Upper lobe of left lung (tissue), 6 donors: ENCODE results near the gene FSD1. TPM values are rescaled to one million over a fixed set of nuclear protein-coding genes. Genes with fewer than 3 reads are reported as not detected.

Experiments used
- ATAC-seq, 2 donors: fragments of 200-7000 bp; cut with Tn5 transposase; one replicate each; pipeline ENCODE4 v1.9.1; 2022; ENCODE audit warnings: mild to moderate bottlenecking in 2 of 2, moderate library complexity in 2 of 2; ENCODE audit not compliant: low FRiP score in 2 of 2
- DNase-seq, 2 donors: peaks; one replicate each; pipeline ENCODE4 v3.0.0-alpha.2; 2019 to 2020
- H3K27ac ChIP-seq, 4 donors: fragments of 200-600 bp; sonication (generic); one replicate each; pipeline ENCODE4 v1.5.1; 2016 to 2019
- H3K27me3 ChIP-seq, 4 donors: fragments of 200-600 bp; sonication (generic); one replicate each; pipeline ENCODE4 v1.5.1; 2017 to 2019
- H3K36me3 ChIP-seq, 4 donors: fragments of 200-600 bp; sonication (generic); one replicate each; pipeline ENCODE4 v1.5.1; 2016 to 2019
- H3K4me1 ChIP-seq, 4 donors: fragments of 200-600 bp; sonication (generic); one replicate each; pipeline ENCODE4 v1.5.1; 2018 to 2019
- H3K4me3 ChIP-seq, 4 donors: fragments of 200-600 bp; sonication (generic); one replicate each; pipeline ENCODE4 v1.5.1; 2017 to 2019; ENCODE audit warnings: mild to moderate bottlenecking in 2 of 4, moderate library complexity in 1 of 4
- H3K9me3 ChIP-seq, 4 donors: fragments of 200-600 bp; sonication (generic); one replicate each; pipeline ENCODE4 v1.5.1; 2018 to 2019
- CTCF ChIP-seq, 6 experiments: fragments of 450-650 bp in 4 of 6; fragments of 200-600 bp in 2 of 6; sonication (generic) in 2 of 6; IDR thresholded peaks; one replicate each; pipeline ENCODE4 v1.5.1; 2016 to 2019; ENCODE audit warnings: antibody characterized with exemption in 6 of 6
- EP300 ChIP-seq, 4 donors: sonication (generic); formaldehyde crosslinking; IDR thresholded peaks; one replicate each; pipeline ENCODE4 v1.5.1; 2017; ENCODE audit warnings: antibody characterized with exemption in 4 of 4, control low read depth in 2 of 4
- POLR2A ChIP-seq, 4 donors: fragments of 450-650 bp; IDR thresholded peaks; one replicate each; pipeline ENCODE4 v1.5.1; 2016 to 2017; ENCODE audit warnings: antibody characterized with exemption in 4 of 4, mild to moderate bottlenecking in 2 of 4
- POLR2AphosphoS5 ChIP-seq, 2 donors: sonication (generic); formaldehyde crosslinking; IDR thresholded peaks; one replicate each; pipeline ENCODE4 v1.5.1; 2017; ENCODE audit warnings: antibody characterized with exemption in 2 of 2
- WGBS, 2 donors: methylation state at CpG; one replicate each; pipeline ENCODE4 v1.1.5; 2017 to 2018; 5-methylcytosine and 5-hydroxymethylcytosine counted together
- total RNA-seq, 6 donors: library from RNA; depleted of rRNA in 4 of 6; stranded (reverse); fragments of >200 nt in 4 of 6; gene quantifications; one replicate each; pipeline versions ENCODE4 v1.1.0 to v1.2.1, GENCODE V29; 2016 to 2021
- donor health status: DM: no; HTN: no; CAD: no; lungs with moderate emphysema.
- donor health status: DM: no; HTN: yes; CAD: no; lungs with severe emphysema.

The FSD1 gene
- total RNA-seq, 6 donors from 2014 or later: 0.54 to 2.1 (median 0.82) TPM

DNA sequence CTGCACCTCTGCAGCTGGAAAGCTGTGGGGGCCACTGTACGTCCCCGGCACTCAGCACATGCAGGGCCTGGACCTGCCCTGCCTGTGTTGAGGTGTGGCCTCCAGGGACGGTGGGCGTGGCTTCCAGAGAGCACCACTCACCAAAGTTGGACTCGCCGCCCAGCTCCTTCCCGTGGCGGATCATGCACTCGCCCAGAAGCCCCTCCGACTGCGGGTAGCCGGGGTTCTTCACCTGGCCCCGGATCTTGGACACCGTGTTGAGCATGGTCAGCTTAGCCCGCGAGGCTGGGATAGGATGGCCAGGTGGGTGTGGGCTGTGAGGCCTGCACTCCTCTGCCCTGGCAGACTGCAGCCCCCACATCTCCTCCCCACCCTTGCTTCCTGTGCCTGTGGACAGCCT, 60.9 kb downstream of the FSD1 start:
- no peak for ATAC-seq
- H3K27ac ChIP-seq: no peak overlapping the region
- no peak for TF ChIP-seq POLR2AphosphoS5 (IDR thresholded peaks at IDR 0.05)
- TF ChIP-seq CTCF (IDR thresholded peaks at IDR 0.05): no peak
- no peak for TF ChIP-seq EP300 (IDR thresholded peaks at IDR 0.05)
- no peak for TF ChIP-seq POLR2A (IDR thresholded peaks at IDR 0.05)
- H3K4me1 ChIP-seq: peaks cover 26 to 33% (median 28%) of the 10 kb centered on the region in 4 donors
- H3K9me3 ChIP-seq: no peaks in the 10 kb centered on the region
- WGBS, 2 donors: 90% methylated on average over 9 of the region's 16 CpGs; no CpG with 5 or more reads in 1 of the 2 donors
- no peaks in the 10 kb centered on the region for H3K27me3 ChIP-seq
- H3K4me3 ChIP-seq: no peak overlapping the region
- peaks cover 22 to 71% (median 57%) of the 10 kb centered on the region in 4 donors for H3K36me3 ChIP-seq
- DNase-seq: peak in 1 of 2 donors; percentile 69

GRCh38 chr19:4365791-4366665, 61.6 kb downstream of the FSD1 start:
- TF ChIP-seq CTCF (IDR thresholded peaks at IDR 0.05) (no peak), POLR2AphosphoS5 (IDR thresholded peaks at IDR 0.05) (no peak), EP300 (IDR thresholded peaks at IDR 0.05) (no peak), POLR2A (IDR thresholded peaks at IDR 0.05) (no peak)
- Histone ChIP-seq H3K9me3 (no peaks in the 10 kb centered on the region), H3K36me3 (peaks cover 22 to 67% (median 51%) of the 10 kb centered on the region in 4 donors), H3K27me3 (no peaks in the 10 kb centered on the region), H3K4me1 (peaks cover 32 to 37% (median 34%) of the 10 kb centered on the region in 4 donors), H3K4me3 (no peak overlapping the region), H3K27ac (no peak overlapping the region)
- WGBS, 2 donors: 89 to 94% methylated on average over 8 to 16 of the region's 19 CpGs
- ATAC-seq: no peak
- no peak for DNase-seq

- TF ChIP-seq CTCF (IDR thresholded peaks at IDR 0.05) (no peak), EP300 (IDR thresholded peaks at IDR 0.05) (no peak), POLR2AphosphoS5 (IDR thresholded peaks at IDR 0.05) (no peak), POLR2A (IDR thresholded peaks at IDR 0.05) (no peak)
- Histone ChIP-seq H3K27ac (no peak overlapping the region), H3K4me3 (no peak overlapping the region), H3K9me3 (no peaks in the 10 kb centered on the region), H3K27me3 (no peaks in the 10 kb centered on the region), H3K4me1 (peaks cover 35 to 42% (median 40%) of the 10 kb centered on the region in 4 donors), H3K36me3 (peaks cover 22 to 64% (median 43%) of the 10 kb centered on the region in 4 donors)
- 93 to 96% methylated on average over 8 to 16 of the region's 16 CpGs for WGBS, 2 donors
- DNase-seq (no peak), ATAC-seq (no peak)
Measured at GRCh38 chr19:4366666-4367335, 62.4 kb downstream of the FSD1 start.

GRCh38 chr19:4367336-4367723, 62.9 kb downstream of the FSD1 start:
- Histone ChIP-seq H3K9me3 (no peaks in the 10 kb centered on the region), H3K27ac (peak overlapping the region in 2 of 4 donors; percentile 79 to 81), H3K4me1 (peaks cover 35 to 45% (median 40%) of the 10 kb centered on the region in 4 donors), H3K36me3 (peaks cover 22 to 58% (median 38%) of the 10 kb centered on the region in 4 donors), H3K4me3 (no peak overlapping the region), H3K27me3 (no peaks in the 10 kb centered on the region)
- 84 to 87% methylated on average over 2 to 10 of the region's 10 CpGs for WGBS, 2 donors
- no peak for DNase-seq
- TF ChIP-seq EP300 (IDR thresholded peaks at IDR 0.05) (no peak), POLR2AphosphoS5 (IDR thresholded peaks at IDR 0.05) (no peak), POLR2A (IDR thresholded peaks at IDR 0.05) (no peak), CTCF (IDR thresholded peaks at IDR 0.05) (no peak)
- no peak for ATAC-seq
